Natural killer cell (primary cell): ENCODE results near the gene KRTAP9-4. TPM values are rescaled to one million over a fixed set of nuclear protein-coding genes. Genes with fewer than 3 reads are reported as not detected.
"Not testable (repeated sequence)": the region's sequence is repeated elsewhere in the genome, so short reads cannot be mapped to it uniquely, and the experiment has no call there.

ENCODE experiments used
- ATAC-seq, 3 donors: fragments of 150-1000 bp in 2 of 3; fragments of 200-7000 bp in 1 of 3; cut with Tn5 transposase; 1 replicate in 1 of 3; 2 replicates in 2 of 3; pipeline ENCODE4 v1.10.0; 2021; ENCODE audit warnings: mild to moderate bottlenecking in 2 of 3, moderate library complexity in 2 of 3
- DNase-seq, 2 donors: peaks; one replicate each; pipeline versions ENCODE4 v3.0.0 to v3.0.0-alpha.2; 2013 to 2021; ENCODE audit warnings: mixed read lengths in 1 of 2
- H3K27ac ChIP-seq: one replicate; pipeline ENCODE4 v1.5.1; 2013; ENCODE audit warnings: mild to moderate bottlenecking, low read length
- H3K27me3 ChIP-seq: one replicate; pipeline ENCODE4 v1.6.1; 2013; ENCODE audit warnings: low read length; ENCODE audit not compliant: control insufficient read depth, insufficient read depth
- H3K36me3 ChIP-seq: one replicate; pipeline ENCODE4 v1.6.1; 2013; ENCODE audit warnings: low read length; ENCODE audit not compliant: control insufficient read depth, insufficient read depth
- H3K4me1 ChIP-seq: one replicate; pipeline ENCODE4 v1.6.1; 2013; ENCODE audit warnings: low read length; ENCODE audit not compliant: control insufficient read depth, insufficient read depth
- H3K4me3 ChIP-seq: one replicate; pipeline ENCODE4 v1.5.1; 2013; ENCODE audit warnings: low read length
- H3K9me3 ChIP-seq: one replicate; pipeline ENCODE4 v1.6.1; 2013; ENCODE audit warnings: low read length; ENCODE audit not compliant: control insufficient read depth, insufficient read depth
- H3K27ac Mint-ChIP-seq, 2 donors: one replicate each; pipeline ENCODE4 v1.8.0; 2022; ENCODE audit warnings: mild to moderate bottlenecking in 2 of 2, mixed read lengths in 2 of 2, moderate library complexity in 1 of 2
- H3K27me3 Mint-ChIP-seq, 2 donors: one replicate each; pipeline ENCODE4 v1.8.0; 2022; ENCODE audit warnings: low read depth in 2 of 2, mixed read lengths in 2 of 2
- H3K36me3 Mint-ChIP-seq: one replicate; pipeline ENCODE4 v1.8.0; 2022; ENCODE audit warnings: mixed read lengths
- H3K4me1 Mint-ChIP-seq, 2 donors: one replicate each; pipeline ENCODE4 v1.8.0; 2022; ENCODE audit warnings: mixed read lengths in 2 of 2
- H3K4me3 Mint-ChIP-seq: one replicate; pipeline ENCODE4 v1.8.0; 2022; ENCODE audit warnings: mild to moderate bottlenecking, moderate library complexity, mixed read lengths
- H3K9me3 Mint-ChIP-seq, 2 donors: one replicate each; pipeline ENCODE4 v1.8.0; 2022; ENCODE audit warnings: mixed read lengths in 2 of 2
- CTCF ChIP-seq: fragments of 200-600 bp; IDR thresholded peaks from one replicate; pipeline ENCODE4 v1.8.0; 2022; ENCODE audit warnings: antibody characterized with exemption
- WGBS: methylation state at CpG from one replicate; pipeline ENCODE4 v1.1.7; 2013; ENCODE audit warnings: missing lambda C conversion rate; ENCODE audit not compliant: insufficient coverage; 5-methylcytosine and 5-hydroxymethylcytosine counted together
- intact Hi-C: fragments of 100-400 bp; cut with micrococcal nuclease; formaldehyde crosslinking; loops from one replicate; pipeline ENCODE4 v1.14.2; 2022
- total RNA-seq, 4 donors: library from RNA; stranded (reverse); fragments of 120-200 nt in 1 of 4; gene quantifications; one replicate each; pipeline versions ENCODE4 v1.2.3 to v1.2.4, GENCODE V29; 2013 to 2022

Gene KRTAP9-4
- total RNA-seq, 3 donors from 2014 or later (not counting 1 experiment from before 2014, with no cell fraction given), result not detected

GRCh38 chr17:41231731-41232130, 17.8 kb upstream of the KRTAP9-4 start:
- no peak for ATAC-seq
- Histone ChIP-seq H3K36me3 (no peaks in the 10 kb centered on the region), H3K9me3 (no peaks in the 10 kb centered on the region), H3K27ac (no peak overlapping the region), H3K4me1 (no peaks in the 10 kb centered on the region), H3K27me3 (peaks cover 4% of the 10 kb centered on the region), H3K4me3 (no peak overlapping the region)
- H3K27me3 Mint-ChIP-seq, result peaks cover 22 to 34% of the 10 kb centered on the region in 2 donors
- peaks cover 0 to 4% of the 10 kb centered on the region in 2 donors for H3K4me1 Mint-ChIP-seq
- H3K36me3 Mint-ChIP-seq, result no peaks in the 10 kb centered on the region
- intact Hi-C loops, result no loop called here
- H3K9me3 Mint-ChIP-seq, result no peaks in the 10 kb centered on the region
- 90% methylated on average over 6 of the region's 6 CpGs for WGBS
- no peak overlapping the region for H3K27ac Mint-ChIP-seq
- no peak for TF ChIP-seq CTCF
- DNase-seq, result no peak
- H3K4me3 Mint-ChIP-seq, result no peak overlapping the region

GRCh38 chr17:41232399-41233105, 16.9 kb upstream of the KRTAP9-4 start, which contains the start of gene KRTAP9-3:
Gene KRTAP9-3, plus strand, starts transcription at chr17:41232449. Its CDS starts 53 bp downstream, at chr17:41232502.
- H3K4me3 Mint-ChIP-seq, H3K4me1 ChIP-seq, H3K27ac Mint-ChIP-seq, H3K4me1 Mint-ChIP-seq, H3K4me3 ChIP-seq, DNase-seq, H3K36me3 ChIP-seq, intact Hi-C loops, H3K27me3 ChIP-seq, H3K9me3 ChIP-seq, H3K36me3 Mint-ChIP-seq, H3K27ac ChIP-seq, ATAC-seq, H3K9me3 Mint-ChIP-seq: not testable (repeated sequence)
- WGBS, result 80% methylated on average over 1 of the region's 1 CpG
- peaks cover 22 to 34% of the 10 kb centered on the region in 2 donors for H3K27me3 Mint-ChIP-seq

DNA sequence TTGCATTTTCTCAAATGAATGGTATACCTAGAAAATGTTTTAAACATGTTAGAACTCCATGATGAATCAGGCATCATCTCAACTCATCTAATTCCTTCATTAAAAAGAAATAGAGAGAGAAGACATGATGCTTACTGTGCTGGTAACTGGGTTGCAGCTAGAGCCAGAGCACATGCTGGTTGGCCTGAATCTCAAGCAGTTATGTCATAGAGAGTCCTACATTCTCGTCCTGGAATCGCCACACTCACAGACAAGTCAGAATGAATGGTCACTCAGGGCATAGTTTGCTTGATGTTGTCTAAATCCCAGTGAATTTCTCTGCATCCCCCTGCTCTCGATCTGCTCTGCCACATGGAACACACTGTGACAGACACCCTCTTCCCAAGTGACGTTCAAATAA, 12.4 kb upstream of the KRTAP9-4 start:
- H3K27ac ChIP-seq, H3K9me3 Mint-ChIP-seq, intact Hi-C loops, H3K4me3 ChIP-seq, H3K36me3 Mint-ChIP-seq, H3K36me3 ChIP-seq, H3K4me1 ChIP-seq, H3K9me3 ChIP-seq, H3K4me3 Mint-ChIP-seq, DNase-seq, ATAC-seq, H3K4me1 Mint-ChIP-seq, H3K27me3 ChIP-seq, H3K27ac Mint-ChIP-seq: not testable (repeated sequence)
- H3K27me3 Mint-ChIP-seq, result peaks cover 30 to 39% of the 10 kb centered on the region in 2 donors
- WGBS, result 89% methylated on average over 4 of the region's 4 CpGs

DNA sequence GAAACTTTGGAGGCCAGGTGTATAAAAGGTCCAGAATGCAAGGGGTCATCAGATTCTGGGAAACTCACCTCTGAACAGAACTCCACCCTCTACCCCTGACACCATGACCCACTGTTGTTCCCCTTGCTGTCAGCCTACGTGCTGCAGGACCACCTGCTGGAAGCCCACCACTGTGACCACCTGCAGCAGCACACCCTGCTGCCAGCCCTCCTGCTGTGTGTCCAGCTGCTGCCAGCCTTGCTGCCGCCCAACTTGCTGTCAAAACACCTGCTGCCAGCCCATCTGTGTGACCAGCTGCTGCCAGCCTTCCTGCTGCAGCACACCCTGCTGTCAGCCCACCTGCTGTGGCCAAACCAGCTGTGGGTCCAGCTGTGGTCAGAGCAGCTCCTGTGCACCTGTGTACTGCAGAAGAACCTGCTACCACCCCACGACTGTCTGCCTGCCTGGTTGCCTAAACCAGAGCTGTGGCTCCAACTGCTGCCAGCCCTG, 11.5 kb upstream of the KRTAP9-4 start, which contains the start of gene KRTAP9-8:
Gene KRTAP9-8 (plus strand): TSS at position 51 of the 489 bp plus-strand sequence. CDS start 53 bp downstream, at position 104.
- H3K27ac ChIP-seq, DNase-seq, H3K36me3 ChIP-seq, H3K4me3 ChIP-seq, H3K27me3 ChIP-seq, H3K4me3 Mint-ChIP-seq, H3K36me3 Mint-ChIP-seq, H3K4me1 ChIP-seq, H3K9me3 Mint-ChIP-seq, H3K27ac Mint-ChIP-seq, H3K4me1 Mint-ChIP-seq, ATAC-seq, intact Hi-C loops, H3K9me3 ChIP-seq: not testable (repeated sequence)
- H3K27me3 Mint-ChIP-seq, result peaks cover 36 to 43% of the 10 kb centered on the region in 2 donors
- 66% methylated on average over 2 of the region's 3 CpGs for WGBS

DNA sequence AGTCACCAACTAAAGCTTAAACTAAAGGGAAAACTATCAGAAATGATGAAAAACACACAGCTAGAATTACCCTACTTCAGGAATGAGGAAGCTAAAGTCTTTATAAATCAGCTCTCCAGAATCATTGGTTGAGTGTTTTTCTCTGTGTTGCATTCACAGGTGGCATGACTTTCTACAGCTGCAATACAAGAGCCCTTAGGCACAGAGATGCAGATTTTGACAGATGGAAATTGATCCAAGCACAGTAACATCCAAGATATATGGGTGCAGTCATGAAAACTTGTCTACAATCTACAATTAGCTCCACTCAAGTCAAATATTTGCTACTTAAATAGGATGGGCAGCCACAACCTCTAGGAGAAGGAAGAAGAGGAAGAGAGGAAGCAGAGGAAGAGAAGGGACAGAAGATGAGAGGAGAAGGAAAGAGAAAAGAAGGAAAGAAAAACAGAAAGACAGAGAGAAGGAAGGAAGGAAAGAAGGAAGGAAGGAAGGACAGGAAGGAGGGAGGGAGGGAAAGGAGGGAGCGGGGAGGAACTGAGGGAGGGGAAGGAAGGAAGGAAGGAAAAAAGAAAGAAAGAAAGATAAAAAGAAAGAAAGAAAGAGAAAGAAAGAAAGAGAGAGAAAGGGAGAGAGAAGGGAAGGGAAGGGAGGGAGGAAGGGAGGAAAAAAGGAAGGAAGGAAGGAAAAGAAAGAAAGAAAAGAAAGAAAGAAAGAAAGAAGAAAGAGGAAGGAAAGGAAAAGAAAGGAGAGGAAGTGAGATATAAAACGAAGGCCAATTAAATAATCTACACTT, 2.3 kb upstream of the KRTAP9-4 start:
- H3K36me3 Mint-ChIP-seq, H3K27ac ChIP-seq, H3K4me1 Mint-ChIP-seq, H3K27me3 ChIP-seq, H3K4me1 ChIP-seq, H3K9me3 ChIP-seq, intact Hi-C loops, H3K4me3 ChIP-seq, H3K4me3 Mint-ChIP-seq, H3K27ac Mint-ChIP-seq, H3K9me3 Mint-ChIP-seq, H3K36me3 ChIP-seq, ATAC-seq: not testable (repeated sequence)
- peak in 1 of 2 donors; percentile 0 for DNase-seq
- peaks cover 19 to 36% of the 10 kb centered on the region in 2 donors for H3K27me3 Mint-ChIP-seq
- 87% methylated on average over 1 of the region's 2 CpGs for WGBS
